AG04450 (cell line): ENCODE data around the gene FOXN4. TPM values are rescaled to one million over a fixed set of nuclear protein-coding genes. Genes with fewer than 3 reads are reported as not detected.
"Not testable (repeated sequence)": the region's sequence is repeated elsewhere in the genome, so short reads cannot be mapped to it uniquely, and the experiment has no call there.

Source experiments
- CTCF ChIA-PET: fragments of 300-600, 350-600 bp; formaldehyde crosslinking; extraction: SDS; loops from one replicate; lab custom pipeline; 2022; ENCODE audit warnings: antibody characterized with exemption, inconsistent platforms; lab: Charles Lee
- POLR2A ChIA-PET: fragments of 350-600 bp; formaldehyde crosslinking; extraction: SDS; loops from one replicate; lab custom pipeline; 2021; ENCODE audit warnings: antibody characterized with exemption, inconsistent platforms; lab: Yijun Ruan, JAX
- DNase-seq: peaks from one replicate; pipeline ENCODE4 v3.0.0-alpha.2; 2011; ENCODE audit warnings: low read depth, low spot score
- H3K27ac ChIP-seq: one replicate; pipeline ENCODE4 v1.5.1; 2012; ENCODE audit warnings: low read depth, low read length, control low read depth
- H3K27me3 ChIP-seq: one replicate; pipeline ENCODE4 v1.6.0; 2012; ENCODE audit warnings: low read length; ENCODE audit not compliant: control insufficient read depth, insufficient read depth
- H3K4me3 ChIP-seq: 2 replicates; pipeline ENCODE4 v1.5.1; 2011; ENCODE audit warnings: mild to moderate bottlenecking, low read depth, low read length, control low read depth
- H3K9me3 ChIP-seq: 2 replicates; pipeline ENCODE4 v1.5.1; 2012; ENCODE audit warnings: low read length; ENCODE audit not compliant: control insufficient read depth, insufficient read depth
- CTCF ChIP-seq: IDR thresholded peaks from 2 replicates; pipeline ENCODE4 v1.5.1; 2011; ENCODE audit warnings: low read depth, low read length, control low read depth, inconsistent platforms
- polyA plus RNA-seq: library from polyadenylated mRNA; depleted of rRNA; stranded (reverse); fragments of >200 nt; gene quantifications from 2 replicates; pipeline ENCODE4 v1.2.3, GENCODE V29; 2011

The FOXN4 gene
- polyA plus RNA-seq, 1 experiment, result not detected

DNA sequence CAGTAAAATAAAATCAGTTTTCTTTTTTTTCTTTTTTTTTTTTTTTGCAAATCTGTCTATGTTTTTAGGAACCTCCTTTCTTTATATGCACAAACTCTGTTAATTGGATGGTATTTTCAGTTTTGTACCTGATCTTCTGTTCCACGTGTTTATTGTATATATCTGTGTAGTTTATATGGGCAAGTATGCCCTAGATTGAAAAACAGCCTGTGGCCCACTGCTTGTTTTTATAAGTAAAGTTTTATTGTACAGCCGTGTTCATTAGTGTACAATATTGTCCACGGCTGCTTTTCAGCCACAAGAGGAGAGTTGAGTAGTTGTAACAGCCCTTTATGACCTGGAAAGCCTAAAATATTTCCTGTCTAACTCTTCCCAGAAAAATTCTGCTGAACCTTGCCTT is 19.9 kb upstream of the FOXN4 start:
- H3K27ac ChIP-seq, result no peak overlapping the region
- TF ChIP-seq CTCF, result no peak
- DNase-seq, result no peak
- H3K9me3 ChIP-seq, result no peaks in the 10 kb centered on the region
- H3K4me3 ChIP-seq, result no peak overlapping the region
- peaks cover 20% of the 10 kb centered on the region for H3K27me3 ChIP-seq
- CTCF ChIA-PET, result interaction anchor here (1.2 kb wide), 1 partner anchor 50 kb away, joined by 3 read pairs; no protein-coding TSS in a partner anchor
- POLR2A ChIA-PET, result interaction anchor here (0.6 kb wide), 1 partner anchor 1149 kb away, joined by 3 read pairs; no protein-coding TSS in a partner anchor

- H3K9me3 ChIP-seq, H3K27me3 ChIP-seq, H3K4me3 ChIP-seq, H3K27ac ChIP-seq, CTCF ChIA-PET, DNase-seq, POLR2A ChIA-PET: not testable (repeated sequence)
Measured at GRCh38 chr12:109321294-109321693, 12.2 kb upstream of the FOXN4 start.

GRCh38 chr12:109310247-109311125 is 1.4 kb upstream of the FOXN4 start:
- ChIA-PET POLR2A (no interaction called here), CTCF (no interaction called here)
- no peak for DNase-seq
- no peak for TF ChIP-seq CTCF
- no peak overlapping the region for H3K4me3 ChIP-seq
- H3K27ac ChIP-seq, result no peak overlapping the region
- peaks cover 55% of the 10 kb centered on the region for H3K27me3 ChIP-seq
- no peaks in the 10 kb centered on the region for H3K9me3 ChIP-seq

GRCh38 chr12:109309381-109310246 is 530 bp upstream of the FOXN4 start:
- Histone ChIP-seq H3K9me3 (no peaks in the 10 kb centered on the region), H3K27ac (no peak overlapping the region), H3K27me3 (peaks cover 61% of the 10 kb centered on the region), H3K4me3 (no peak overlapping the region)
- ChIA-PET POLR2A (no interaction called here), CTCF (no interaction called here)
- no peak for DNase-seq
- no peak for TF ChIP-seq CTCF

GRCh38 chr12:109307051-109307450 is 2.0 kb downstream of the FOXN4 start:
- no peak overlapping the region for H3K4me3 ChIP-seq
- H3K27ac ChIP-seq, result no peak overlapping the region
- H3K9me3 ChIP-seq, result no peaks in the 10 kb centered on the region
- ChIA-PET CTCF (no interaction called here), POLR2A (no interaction called here)
- TF ChIP-seq CTCF, result no peak
- no peak for DNase-seq
- peaks cover 69% of the 10 kb centered on the region for H3K27me3 ChIP-seq
